Naive B cell (primary cell): Measurements from ENCODE around the gene PIP5K1C. TPM values are rescaled to one million over a fixed set of nuclear protein-coding genes. Genes with fewer than 3 reads are reported as not detected.
A peak's percentile ranks its signal among the peaks of the same experiment; 100 is the strongest.

Experiments
- ATAC-seq, 2 donors: fragments of 150-1000 bp; cut with Tn5 transposase; 2 replicates each; pipeline ENCODE4 v1.10.0; 2021; ENCODE audit warnings: low read depth in 2 of 2, mild to moderate bottlenecking in 2 of 2, moderate library complexity in 2 of 2
- DNase-seq: peaks from one replicate; pipeline ENCODE4 v3.0.0; 2022
- H3K27ac Mint-ChIP-seq, 6 donors: one replicate each; pipeline ENCODE4 v1.8.0; 2020 to 2022; ENCODE audit warnings: mild to moderate bottlenecking in 6 of 6, mixed read lengths in 6 of 6, moderate library complexity in 5 of 6, inconsistent platforms in 2 of 6
- H3K27me3 Mint-ChIP-seq, 3 donors: one replicate each; pipeline ENCODE4 v1.8.0; 2021 to 2022; ENCODE audit warnings: mixed read lengths in 3 of 3, mild to moderate bottlenecking in 1 of 3
- H3K36me3 Mint-ChIP-seq, 2 donors: one replicate each; pipeline ENCODE4 v1.8.0; 2020 to 2022; ENCODE audit warnings: mixed read lengths in 2 of 2, inconsistent platforms in 1 of 2, mild to moderate bottlenecking in 1 of 2
- H3K4me1 Mint-ChIP-seq, 3 donors: one replicate each; pipeline ENCODE4 v1.8.0; 2020 to 2022; ENCODE audit warnings: mixed read lengths in 3 of 3, inconsistent platforms in 1 of 3, mild to moderate bottlenecking in 1 of 3, moderate library complexity in 1 of 3
- H3K4me3 Mint-ChIP-seq, 8 donors: one replicate each; pipeline ENCODE4 v1.8.0; 2020 to 2022; ENCODE audit warnings: mild to moderate bottlenecking in 8 of 8, mixed read lengths in 8 of 8, moderate library complexity in 8 of 8, inconsistent platforms in 2 of 8
- H3K9me3 Mint-ChIP-seq, 7 donors: one replicate each; pipeline ENCODE4 v1.8.0; 2020 to 2022; ENCODE audit warnings: mixed read lengths in 7 of 7, mild to moderate bottlenecking in 5 of 7, inconsistent platforms in 2 of 7, moderate library complexity in 1 of 7
- polyA plus RNA-seq, 6 donors: library from polyadenylated mRNA; unstranded; fragments of 300-500 nt; fragmentation: Illumina TruSeq; gene quantifications; one replicate each; pipeline ENCODE4 v1.2.3, GENCODE V29; 2021; ENCODE audit warnings: low read depth in 6 of 6

PIP5K1C gene
- polyA plus RNA-seq, 6 donors from 2014 or later, result 0.41 to 13.4 (median 4.9) TPM

DNA sequence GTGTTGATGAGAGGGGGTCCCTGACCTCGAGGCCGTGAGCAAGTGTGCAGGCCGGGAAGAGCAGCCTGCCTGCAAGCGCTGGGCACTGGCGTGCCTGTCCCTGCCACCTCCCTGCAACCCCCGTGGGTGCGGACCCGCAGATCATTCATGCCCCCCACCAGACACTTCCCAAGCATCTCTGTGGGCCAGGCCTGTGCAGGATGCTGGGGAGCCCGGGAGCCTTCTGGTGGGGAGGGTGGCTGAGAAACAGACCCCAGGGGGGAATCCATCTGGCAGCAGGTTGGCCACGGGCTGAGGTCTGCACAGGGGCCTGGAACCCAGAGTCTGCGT, 55.2 kb downstream of the PIP5K1C start:
- Mint-ChIP-seq H3K27me3 (no peaks in the 10 kb centered on the region), H3K27ac (no peak overlapping the region), H3K4me1 (no peaks in the 10 kb centered on the region), H3K9me3 (peaks cover 0 to 2% (median 0%) of the 10 kb centered on the region in 7 donors), H3K36me3 (no peaks in the 10 kb centered on the region), H3K4me3 (no peak overlapping the region)
- DNase-seq (no peak), ATAC-seq (no peak)

DNA sequence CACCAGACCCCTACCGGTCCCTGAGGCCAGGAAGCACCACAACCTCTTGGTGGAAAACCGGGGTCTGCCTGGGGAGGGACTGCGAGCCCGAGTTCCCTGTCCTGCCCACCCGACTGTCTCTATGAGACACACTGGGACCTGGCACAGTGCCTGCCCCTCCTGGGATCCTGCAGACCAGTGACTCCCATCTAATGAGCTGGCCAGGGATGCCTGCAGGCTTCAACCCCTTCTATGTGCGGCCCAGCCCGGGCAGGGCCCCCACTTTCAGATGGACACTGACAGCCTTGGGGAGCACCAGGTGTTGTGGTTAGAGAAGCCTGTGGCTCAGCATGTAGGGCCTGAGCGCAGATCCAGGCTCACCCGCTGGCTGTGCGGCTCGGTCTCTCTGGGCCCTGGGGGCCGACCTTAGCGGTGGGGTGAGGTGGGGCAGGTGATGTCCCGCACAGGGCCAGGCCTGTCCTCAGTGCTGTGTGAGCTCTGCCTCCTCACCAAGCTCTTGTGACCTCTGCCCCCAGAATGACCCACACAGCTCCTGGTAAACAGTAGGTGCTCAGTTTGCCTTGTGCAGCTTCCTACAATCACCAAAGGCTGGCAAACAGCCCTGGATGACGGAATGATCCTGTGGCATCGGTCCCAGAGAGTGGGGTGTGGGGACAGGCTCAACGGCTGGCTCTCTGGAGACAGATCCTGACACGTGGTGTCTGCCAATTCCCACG, 55.8 kb downstream of the PIP5K1C start:
- H3K4me3 Mint-ChIP-seq, result no peak overlapping the region
- peaks cover 0 to 2% (median 0%) of the 10 kb centered on the region in 7 donors for H3K9me3 Mint-ChIP-seq
- no peaks in the 10 kb centered on the region for H3K27me3 Mint-ChIP-seq
- H3K36me3 Mint-ChIP-seq, result no peaks in the 10 kb centered on the region
- ATAC-seq, result no peak
- DNase-seq, result no peak
- peaks cover 0 to under 1% (median 0%) of the 10 kb centered on the region in 3 donors for H3K4me1 Mint-ChIP-seq
- peak overlapping the region in 1 of 6 donors; percentile 20 for H3K27ac Mint-ChIP-seq

DNA sequence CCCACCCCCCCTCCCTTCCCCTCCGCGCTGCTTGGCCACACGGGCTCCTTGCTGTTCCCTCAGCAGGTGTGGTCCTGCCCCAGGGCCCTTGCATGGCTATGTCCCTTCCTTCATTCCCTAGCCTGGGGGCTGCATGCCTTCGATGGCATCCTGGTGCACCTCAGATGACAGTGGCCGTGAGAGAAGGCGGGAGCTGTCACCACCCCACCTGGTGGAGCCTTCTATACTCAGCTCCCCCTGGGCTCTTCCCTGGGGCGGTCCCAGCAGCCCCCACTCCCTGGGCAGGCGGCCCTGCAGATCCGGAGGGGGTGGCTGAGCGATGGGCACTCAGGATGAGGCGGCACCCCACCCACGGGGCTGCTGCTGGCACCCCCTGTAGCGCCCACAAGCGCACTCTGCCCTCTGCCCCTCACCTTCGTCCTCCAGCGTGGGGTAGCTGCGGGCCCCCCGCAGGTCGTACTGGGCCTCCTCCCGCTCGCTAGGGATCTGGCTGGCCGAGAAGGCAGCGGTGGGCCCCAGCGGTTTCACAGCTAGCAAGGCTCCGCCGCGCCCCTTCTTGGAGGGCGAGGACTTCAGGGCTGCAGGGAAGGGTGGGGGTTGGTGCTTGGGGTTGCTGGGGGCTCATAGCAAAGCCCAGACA, 56.5 kb downstream of the PIP5K1C start:
- no peak overlapping the region for H3K27ac Mint-ChIP-seq
- H3K9me3 Mint-ChIP-seq, result peaks cover 0 to 2% (median 0%) of the 10 kb centered on the region in 7 donors
- H3K4me3 Mint-ChIP-seq, result no peak overlapping the region
- DNase-seq, result no peak
- H3K4me1 Mint-ChIP-seq, result peaks cover 0 to 4% (median 0%) of the 10 kb centered on the region in 3 donors
- no peaks in the 10 kb centered on the region for H3K27me3 Mint-ChIP-seq
- H3K36me3 Mint-ChIP-seq, result no peaks in the 10 kb centered on the region
- ATAC-seq, result no peak

DNA sequence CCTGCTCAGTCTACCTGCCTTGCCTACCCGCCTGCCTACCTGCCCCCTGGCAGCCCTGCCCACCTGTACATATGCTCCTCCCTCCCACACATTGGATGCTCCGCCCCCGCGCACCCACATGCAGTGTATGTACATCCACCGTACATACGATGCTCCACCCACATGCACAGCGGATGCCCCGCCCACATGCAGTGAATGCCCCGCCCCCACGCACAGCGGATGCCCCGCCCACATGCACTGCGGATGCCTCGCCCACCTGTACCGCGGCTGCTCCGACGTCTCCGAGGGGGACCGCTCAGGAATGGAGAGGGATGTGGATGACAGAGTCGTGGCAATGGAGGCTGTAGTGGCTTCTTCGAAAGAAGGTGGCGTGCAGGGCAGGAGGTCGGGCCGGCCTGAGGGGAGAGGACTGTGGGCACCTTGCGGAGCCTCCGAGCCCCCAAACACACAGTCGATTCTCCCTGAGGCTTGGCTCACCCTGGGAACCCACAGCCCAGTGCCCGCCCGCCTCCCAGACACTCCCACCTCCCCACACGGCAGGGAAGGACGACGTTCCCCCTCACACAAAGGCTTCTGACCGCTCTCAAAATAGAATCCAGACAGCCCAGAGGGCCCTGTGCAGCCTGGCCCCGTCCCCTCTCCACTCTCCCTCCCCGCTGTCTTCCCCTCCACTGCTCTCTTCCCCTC, 57.1 kb downstream of the PIP5K1C start:
- Mint-ChIP-seq H3K9me3 (peaks cover 0 to 2% (median 0%) of the 10 kb centered on the region in 7 donors), H3K4me1 (peaks cover 0 to 4% (median 0%) of the 10 kb centered on the region in 3 donors), H3K4me3 (no peak overlapping the region), H3K27me3 (no peaks in the 10 kb centered on the region), H3K27ac (peak overlapping the region in 2 of 6 donors; percentile 68 to 87), H3K36me3 (no peaks in the 10 kb centered on the region)
- DNase-seq, result no peak
- ATAC-seq, result no peak

DNA sequence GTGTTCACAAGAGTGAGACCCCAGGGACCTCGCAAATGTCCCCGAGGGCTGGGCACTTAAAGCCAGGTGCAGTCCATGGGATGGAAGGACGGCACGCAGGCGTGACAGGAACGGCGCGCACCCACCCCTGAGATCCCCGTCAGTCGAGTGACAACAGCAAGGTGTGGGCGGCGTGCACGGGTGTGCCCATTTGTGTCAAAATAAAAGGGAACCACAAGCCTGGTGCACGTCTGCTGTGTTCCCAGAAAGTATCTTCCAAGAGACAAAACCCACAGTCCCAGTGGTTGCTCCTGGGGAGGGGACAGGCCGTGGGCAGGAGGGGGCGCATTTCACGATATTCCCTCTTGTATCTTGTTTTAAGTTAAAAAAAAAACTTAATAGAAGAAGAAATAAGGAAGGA, 58.0 kb downstream of the PIP5K1C start:
- ATAC-seq (no peak), DNase-seq (no peak)
- H3K36me3 Mint-ChIP-seq, result no peaks in the 10 kb centered on the region
- H3K27me3 Mint-ChIP-seq, result no peaks in the 10 kb centered on the region
- peaks cover 0 to 2% (median 0%) of the 10 kb centered on the region in 7 donors for H3K9me3 Mint-ChIP-seq
- no peak overlapping the region for H3K4me3 Mint-ChIP-seq
- no peak overlapping the region for H3K27ac Mint-ChIP-seq
- H3K4me1 Mint-ChIP-seq, result peaks cover 0 to 4% (median 0%) of the 10 kb centered on the region in 3 donors

DNA sequence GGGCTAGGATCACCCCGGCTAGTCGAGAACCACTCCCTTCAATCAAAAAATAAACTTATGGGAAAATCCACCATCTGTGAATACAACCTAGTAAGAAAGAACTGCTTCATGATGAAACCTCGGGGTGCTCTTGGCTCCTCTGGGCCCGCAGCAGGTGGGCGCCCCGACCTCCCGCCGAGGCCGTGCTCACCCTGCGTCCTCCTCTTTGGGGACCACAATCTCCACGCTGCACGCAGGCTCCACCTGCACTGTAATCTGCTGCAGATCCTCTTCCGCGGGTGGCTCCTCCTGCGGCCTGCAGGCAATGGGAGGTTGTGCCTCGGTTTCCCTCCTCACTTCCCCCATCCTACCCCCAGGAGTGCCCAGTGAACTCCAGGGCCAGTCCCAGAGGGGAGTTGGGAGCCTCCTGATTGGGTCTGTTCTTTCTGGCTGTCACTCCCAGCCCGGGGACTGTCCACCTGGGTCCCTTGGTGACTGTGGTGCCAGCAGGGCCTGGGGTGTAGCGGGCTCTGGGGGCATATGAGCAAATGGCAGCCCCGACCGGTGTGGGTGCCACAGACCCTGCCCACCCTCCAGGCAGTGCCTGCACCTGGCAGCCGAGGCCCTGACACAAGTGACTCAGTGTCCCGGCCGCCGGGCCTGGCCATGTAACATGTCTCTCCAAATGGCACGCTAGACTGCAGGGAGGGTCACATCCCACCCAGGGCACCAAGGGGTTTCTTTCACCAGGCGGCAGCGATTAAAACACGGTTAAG, 58.6 kb downstream of the PIP5K1C start:
- peaks cover 0 to 4% (median 0%) of the 10 kb centered on the region in 3 donors for H3K4me1 Mint-ChIP-seq
- DNase-seq (no peak), ATAC-seq (no peak)
- H3K4me3 Mint-ChIP-seq, result no peak overlapping the region
- peaks cover 0 to 2% (median 0%) of the 10 kb centered on the region in 7 donors for H3K9me3 Mint-ChIP-seq
- no peaks in the 10 kb centered on the region for H3K27me3 Mint-ChIP-seq
- H3K36me3 Mint-ChIP-seq, result no peaks in the 10 kb centered on the region
- no peak overlapping the region for H3K27ac Mint-ChIP-seq

DNA sequence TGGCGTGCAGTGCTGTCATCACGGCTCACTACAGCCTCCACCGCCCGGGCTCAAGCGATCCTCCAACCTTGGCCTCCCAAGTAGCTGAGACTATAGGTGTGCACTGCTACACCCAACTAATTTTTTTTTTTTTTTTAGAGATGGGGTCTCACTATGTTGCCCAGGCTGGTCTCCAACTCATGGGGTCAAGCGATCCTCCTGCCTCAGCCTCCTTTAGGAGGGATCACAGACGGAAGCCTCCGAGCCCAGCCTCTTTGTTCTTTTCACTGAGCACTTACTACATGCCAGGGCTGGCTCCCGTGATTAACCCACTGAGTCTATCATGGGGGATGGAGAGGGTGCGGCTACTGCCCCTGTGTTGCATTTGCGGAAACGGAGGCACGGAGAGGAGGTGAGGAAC, 60.8 kb downstream of the PIP5K1C start:
- peaks cover 0 to 4% (median 0%) of the 10 kb centered on the region in 3 donors for H3K4me1 Mint-ChIP-seq
- ATAC-seq (no peak), DNase-seq (no peak)
- no peaks in the 10 kb centered on the region for H3K36me3 Mint-ChIP-seq
- H3K9me3 Mint-ChIP-seq, result peaks cover 0 to 2% (median 0%) of the 10 kb centered on the region in 7 donors
- peak overlapping the region in 2 of 6 donors; percentile 76 for H3K27ac Mint-ChIP-seq
- H3K27me3 Mint-ChIP-seq, result no peaks in the 10 kb centered on the region
- H3K4me3 Mint-ChIP-seq, result peak overlapping the region in 1 of 8 donors; percentile 7

DNA sequence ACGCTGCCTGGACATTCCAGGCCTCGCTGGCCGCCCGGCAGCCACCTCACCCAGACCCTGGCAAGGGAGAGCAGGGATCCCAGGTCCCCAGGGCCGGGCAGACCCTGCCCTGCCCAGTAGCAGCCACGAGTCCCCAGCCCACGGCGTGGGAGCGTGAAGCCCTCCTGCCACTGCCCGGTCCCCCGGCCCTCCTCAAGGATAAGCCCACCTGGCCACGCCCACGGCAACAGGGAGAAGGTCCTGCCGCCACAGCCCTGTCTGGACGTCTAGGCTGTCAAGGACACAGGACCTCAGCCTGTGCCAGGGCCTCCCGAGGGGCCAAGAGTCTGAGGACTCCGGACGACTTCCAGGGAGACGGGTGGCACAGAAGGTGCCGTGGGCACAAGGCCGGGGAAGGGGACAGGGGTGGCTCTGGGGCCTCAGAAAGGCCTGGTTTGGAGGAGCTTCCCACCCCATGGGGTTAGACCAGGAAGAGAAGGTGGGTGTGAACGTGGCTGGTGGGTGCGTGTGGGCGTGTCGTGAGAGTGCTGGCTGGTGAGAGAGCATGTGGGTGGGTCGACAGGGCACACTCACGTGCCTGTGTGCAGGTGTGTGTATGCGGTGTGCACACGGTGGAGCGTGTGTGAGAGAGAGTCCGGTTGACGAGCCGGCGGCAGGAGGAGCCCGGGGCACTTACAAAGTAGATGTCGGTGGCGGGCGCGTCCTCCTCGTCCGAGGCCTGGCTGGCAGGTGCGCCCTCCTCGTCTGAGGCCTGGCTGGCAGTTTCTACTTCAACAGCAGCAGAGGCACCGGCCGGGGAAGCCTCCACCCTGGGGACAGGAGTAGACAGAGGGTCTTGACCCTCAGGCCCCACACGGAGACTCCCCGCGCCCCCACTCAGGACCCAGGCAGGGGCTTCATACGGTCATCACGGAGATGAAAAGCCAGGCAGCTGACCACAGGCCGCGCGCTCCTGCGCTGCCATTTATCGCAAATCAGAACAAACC, 61.8 kb downstream of the PIP5K1C start:
- DNase-seq (no peak), ATAC-seq (no peak)

DNA sequence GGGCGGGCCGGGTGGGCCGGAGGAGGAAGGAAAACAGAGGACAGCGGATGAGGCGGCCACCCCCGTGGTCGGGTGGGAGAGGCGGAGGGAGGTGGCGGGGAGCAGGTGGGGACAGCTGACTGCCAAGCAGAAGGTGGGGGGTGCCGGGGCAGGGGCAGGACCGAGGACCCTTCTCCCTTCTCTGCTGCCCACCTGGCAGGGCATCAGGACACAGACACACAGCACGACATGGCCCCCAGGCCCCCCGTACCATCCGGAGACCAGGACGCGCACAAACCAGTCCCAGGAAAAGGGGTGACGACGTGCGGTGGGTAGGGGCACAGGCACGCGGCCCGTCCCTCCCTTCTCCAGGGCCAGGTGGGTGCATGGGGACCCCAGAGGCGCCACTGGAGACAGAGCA, 62.6 kb downstream of the PIP5K1C start:
- Mint-ChIP-seq H3K27ac (no peak overlapping the region), H3K9me3 (no peaks in the 10 kb centered on the region), H3K27me3 (no peaks in the 10 kb centered on the region), H3K36me3 (no peaks in the 10 kb centered on the region), H3K4me1 (peaks cover 0 to 4% (median 0%) of the 10 kb centered on the region in 3 donors), H3K4me3 (no peak overlapping the region)
- no peak for DNase-seq
- no peak for ATAC-seq

More for the DNA sequence above, 61.8 kb downstream of the PIP5K1C start:
- Mint-ChIP-seq H3K9me3 (peaks cover 0 to 2% (median 0%) of the 10 kb centered on the region in 7 donors), H3K27ac (peak overlapping the region in 2 of 6 donors; percentile 8 to 65), H3K36me3 (no peaks in the 10 kb centered on the region), H3K27me3 (no peaks in the 10 kb centered on the region), H3K4me3 (peak overlapping the region in 1 of 8 donors; percentile 4), H3K4me1 (peaks cover 0 to 4% (median 0%) of the 10 kb centered on the region in 3 donors)

DNA sequence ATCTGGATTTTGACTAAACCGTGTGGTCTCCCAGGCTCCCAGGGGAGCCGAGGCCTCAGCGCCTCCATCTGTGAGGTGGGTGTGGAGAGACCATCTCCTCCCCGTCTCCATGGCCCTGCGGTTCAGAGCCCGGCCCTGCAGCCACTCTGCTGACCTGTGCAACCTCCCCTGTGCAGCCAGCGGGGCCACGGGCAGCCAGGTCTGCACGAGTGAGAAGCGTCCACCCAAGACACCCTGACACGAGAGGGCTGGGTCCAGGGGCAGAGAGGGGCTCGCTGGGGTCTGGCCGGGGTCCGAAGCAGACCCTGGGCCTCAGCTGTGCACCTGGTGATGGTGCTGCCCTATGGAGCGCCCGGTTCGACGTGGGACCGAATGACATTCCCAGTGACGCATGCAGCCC, 63.3 kb downstream of the PIP5K1C start:
- Mint-ChIP-seq H3K4me1 (peaks cover 0 to 4% (median 0%) of the 10 kb centered on the region in 3 donors), H3K9me3 (no peaks in the 10 kb centered on the region), H3K4me3 (no peak overlapping the region), H3K27ac (no peak overlapping the region), H3K36me3 (no peaks in the 10 kb centered on the region), H3K27me3 (no peaks in the 10 kb centered on the region)
- ATAC-seq (no peak), DNase-seq (no peak)

DNA sequence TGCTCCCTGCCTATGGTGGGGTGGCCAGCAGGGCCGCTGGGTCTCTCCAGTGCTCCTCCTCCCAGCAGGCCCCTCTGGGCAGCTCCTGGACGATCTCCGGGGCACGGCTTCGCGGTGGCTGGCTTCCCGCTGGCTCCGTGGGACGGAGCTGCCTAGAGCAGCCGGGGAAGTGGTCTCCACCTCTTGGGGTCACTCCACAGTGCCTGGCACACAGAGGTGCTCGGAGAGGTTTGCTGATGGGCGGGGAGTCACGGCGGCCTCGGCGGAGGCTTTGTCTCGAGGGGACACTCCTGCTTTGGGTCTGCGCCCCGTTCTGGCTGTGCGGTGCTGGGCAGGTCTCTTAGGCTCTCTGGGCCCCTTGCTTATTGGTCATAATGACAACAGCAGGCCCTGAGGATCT, 63.8 kb downstream of the PIP5K1C start:
- DNase-seq, result no peak
- H3K27ac Mint-ChIP-seq, result no peak overlapping the region
- no peaks in the 10 kb centered on the region for H3K9me3 Mint-ChIP-seq
- ATAC-seq, result no peak
- H3K4me1 Mint-ChIP-seq, result peaks cover 0 to 4% (median 0%) of the 10 kb centered on the region in 3 donors
- H3K27me3 Mint-ChIP-seq, result no peaks in the 10 kb centered on the region
- H3K4me3 Mint-ChIP-seq, result no peak overlapping the region
- no peaks in the 10 kb centered on the region for H3K36me3 Mint-ChIP-seq

DNA sequence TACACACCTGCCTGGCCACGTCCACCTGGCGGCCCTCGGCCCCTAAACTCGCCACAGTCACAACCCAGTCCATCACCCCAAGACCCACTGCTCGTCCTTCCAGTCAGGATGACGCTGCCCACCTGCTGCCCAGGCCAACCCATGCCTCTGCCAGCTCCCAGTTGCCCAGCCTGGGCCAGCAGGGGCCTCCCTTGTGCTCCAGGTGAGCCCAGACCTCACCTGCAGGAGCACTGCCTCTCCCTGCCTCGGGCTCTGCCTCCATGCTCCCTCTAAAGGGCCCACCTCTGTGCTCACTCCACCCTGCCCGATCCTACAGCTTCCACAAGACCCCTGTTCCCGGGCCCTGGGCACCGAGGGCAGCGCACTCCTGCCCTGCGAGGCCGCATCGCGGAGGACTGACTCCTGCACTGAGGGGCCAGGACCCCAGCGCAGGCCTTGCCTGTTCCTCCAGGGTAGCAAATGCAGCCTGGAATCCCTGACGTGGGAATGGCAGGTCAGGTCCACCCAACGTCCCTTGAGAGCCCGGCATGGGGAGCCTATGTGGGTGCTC, 65.7 kb downstream of the PIP5K1C start:
- Mint-ChIP-seq H3K4me1 (peaks cover 0 to 3% (median 3%) of the 10 kb centered on the region in 3 donors), H3K9me3 (no peaks in the 10 kb centered on the region), H3K36me3 (no peaks in the 10 kb centered on the region), H3K27ac (peak overlapping the region in 2 of 6 donors; percentile 3 to 47), H3K27me3 (no peaks in the 10 kb centered on the region), H3K4me3 (no peak overlapping the region)
- ATAC-seq (no peak), DNase-seq (no peak)
